Activated naive CD4-positive, alpha-beta T cell treated with anti-CD3 and anti-CD28 coated beads, Interleukin-2, amount 50 U/mL, for 72 hours (primary cell): ENCODE measurements around the gene PLXNC1. TPM values are rescaled to one million over a fixed set of nuclear protein-coding genes. Genes with fewer than 3 reads are reported as not detected.

Source experiments
- ATAC-seq, 2 donors: fragments of 150-1000 bp; cut with Tn5 transposase; 2 replicates each; pipeline ENCODE4 v1.10.0; 2021; ENCODE audit warnings: mild to moderate bottlenecking in 2 of 2, moderate library complexity in 2 of 2
- DNase-seq, 2 donors: peaks; one replicate each; pipeline ENCODE4 v3.0.0; 2021 to 2022; ENCODE audit warnings: low spot score in 2 of 2
- H3K27ac Mint-ChIP-seq, 2 donors: one replicate each; pipeline ENCODE4 v1.8.0; 2022; ENCODE audit warnings: mild to moderate bottlenecking in 2 of 2, mixed read lengths in 2 of 2
- H3K36me3 Mint-ChIP-seq, 2 donors: one replicate each; pipeline ENCODE4 v1.8.0; 2022; ENCODE audit warnings: mixed read lengths in 2 of 2
- H3K9me3 Mint-ChIP-seq, 2 donors: one replicate each; pipeline ENCODE4 v1.8.0; 2022; ENCODE audit warnings: mixed read lengths in 2 of 2
- total RNA-seq, 2 donors: library from RNA; stranded (reverse); gene quantifications; one replicate each; pipeline ENCODE4 v1.2.3, GENCODE V29; 2022

Gene PLXNC1
- total RNA-seq, 2 donors from 2014 or later: 3.1 to 9.2 TPM

GRCh38 chr12:94169495-94169894 lies 21.1 kb downstream of the PLXNC1 start:
- H3K36me3 Mint-ChIP-seq: peaks cover 6 to 8% of the 10 kb centered on the region in 2 donors
- peak overlapping the region in 1 of 2 donors; percentile 59 for H3K27ac Mint-ChIP-seq
- ATAC-seq (peak; percentile 76 to 82), DNase-seq (no peak)
- H3K9me3 Mint-ChIP-seq: no peaks in the 10 kb centered on the region

- ATAC-seq: peak in 1 of 2 donors; percentile 30
- peaks cover 6 to 8% of the 10 kb centered on the region in 2 donors for H3K36me3 Mint-ChIP-seq
- DNase-seq: no peak
- no peaks in the 10 kb centered on the region for H3K9me3 Mint-ChIP-seq
- peak overlapping the region in 1 of 2 donors; percentile 59 for H3K27ac Mint-ChIP-seq
These were observed 21.8 kb downstream of the PLXNC1 start for GRCh38 chr12:94169966-94170689.

GRCh38 chr12:94170690-94171594 lies 22.6 kb downstream of the PLXNC1 start:
- peak overlapping the region in 1 of 2 donors; percentile 59 for H3K27ac Mint-ChIP-seq
- DNase-seq (no peak), ATAC-seq (no peak)
- H3K9me3 Mint-ChIP-seq: no peaks in the 10 kb centered on the region
- H3K36me3 Mint-ChIP-seq: peaks cover 6 to 8% of the 10 kb centered on the region in 2 donors

GRCh38 chr12:94171595-94171930 lies 23.2 kb downstream of the PLXNC1 start:
- Mint-ChIP-seq H3K27ac (no peak overlapping the region), H3K9me3 (no peaks in the 10 kb centered on the region), H3K36me3 (peaks cover 6 to 8% of the 10 kb centered on the region in 2 donors)
- ATAC-seq: no peak
- DNase-seq: no peak

GRCh38 chr12:94172031-94172430 lies 23.7 kb downstream of the PLXNC1 start:
- DNase-seq (no peak), ATAC-seq (peak; percentile 16 to 77)
- Mint-ChIP-seq H3K27ac (no peak overlapping the region), H3K9me3 (no peaks in the 10 kb centered on the region), H3K36me3 (peaks cover 6 to 8% of the 10 kb centered on the region in 2 donors)

GRCh38 chr12:94172973-94173372 lies 24.6 kb downstream of the PLXNC1 start:
- peaks cover 15 to 16% of the 10 kb centered on the region in 2 donors for H3K36me3 Mint-ChIP-seq
- DNase-seq: no peak
- peaks cover 0 to 8% of the 10 kb centered on the region in 2 donors for H3K9me3 Mint-ChIP-seq
- ATAC-seq: no peak
- no peak overlapping the region for H3K27ac Mint-ChIP-seq

- peak overlapping the region in 1 of 2 donors; percentile 65 for H3K27ac Mint-ChIP-seq
- peaks cover 20 to 22% of the 10 kb centered on the region in 2 donors for H3K36me3 Mint-ChIP-seq
- peaks cover 0 to 12% of the 10 kb centered on the region in 2 donors for H3K9me3 Mint-ChIP-seq
- ATAC-seq (no peak), DNase-seq (no peak)
These were observed 25.4 kb downstream of the PLXNC1 start for GRCh38 chr12:94173660-94174265.

GRCh38 chr12:94174576-94174975 lies 26.2 kb downstream of the PLXNC1 start:
- H3K9me3 Mint-ChIP-seq: peaks cover 0 to 12% of the 10 kb centered on the region in 2 donors
- peaks cover 20 to 22% of the 10 kb centered on the region in 2 donors for H3K36me3 Mint-ChIP-seq
- ATAC-seq: peak; percentile 58 to 63
- DNase-seq: no peak
- peak overlapping the region in 1 of 2 donors; percentile 39 for H3K27ac Mint-ChIP-seq

- H3K9me3 Mint-ChIP-seq: peaks cover 0 to 12% of the 10 kb centered on the region in 2 donors
- peaks cover 16 to 18% of the 10 kb centered on the region in 2 donors for H3K36me3 Mint-ChIP-seq
- H3K27ac Mint-ChIP-seq: no peak overlapping the region
- ATAC-seq (peak in 1 of 2 donors; percentile 18), DNase-seq (no peak)
These were observed 27.6 kb downstream of the PLXNC1 start for GRCh38 chr12:94175763-94176668.

- Mint-ChIP-seq H3K27ac (no peak overlapping the region), H3K36me3 (peaks cover 12 to 16% of the 10 kb centered on the region in 2 donors), H3K9me3 (peaks cover 0 to 12% of the 10 kb centered on the region in 2 donors)
- ATAC-seq (no peak), DNase-seq (no peak)
These were observed 29.7 kb downstream of the PLXNC1 start for GRCh38 chr12:94178054-94178453.

GRCh38 chr12:94178882-94179281 lies 30.5 kb downstream of the PLXNC1 start:
- no peak for ATAC-seq
- peaks cover 0 to 12% of the 10 kb centered on the region in 2 donors for H3K9me3 Mint-ChIP-seq
- DNase-seq: no peak
- H3K36me3 Mint-ChIP-seq: peaks cover 12 to 16% of the 10 kb centered on the region in 2 donors
- no peak overlapping the region for H3K27ac Mint-ChIP-seq

- DNase-seq (no peak), ATAC-seq (no peak)
- peaks cover 12 to 16% of the 10 kb centered on the region in 2 donors for H3K36me3 Mint-ChIP-seq
- no peak overlapping the region for H3K27ac Mint-ChIP-seq
- peaks cover 0 to 12% of the 10 kb centered on the region in 2 donors for H3K9me3 Mint-ChIP-seq
These were observed 31.3 kb downstream of the PLXNC1 start for GRCh38 chr12:94179723-94180122.

GRCh38 chr12:94180558-94181296 lies 32.4 kb downstream of the PLXNC1 start:
- ATAC-seq: peak in 1 of 2 donors; percentile 29
- H3K9me3 Mint-ChIP-seq: peaks cover 0 to 12% of the 10 kb centered on the region in 2 donors
- no peak overlapping the region for H3K27ac Mint-ChIP-seq

GRCh38 chr12:94182986-94183707 lies 34.8 kb downstream of the PLXNC1 start:
- no peak for DNase-seq
- Mint-ChIP-seq H3K27ac (no peak overlapping the region), H3K9me3 (peaks cover 0 to 3% of the 10 kb centered on the region in 2 donors), H3K36me3 (peaks cover 4% of the 10 kb centered on the region in 2 donors)
- no peak for ATAC-seq

More at GRCh38 chr12:94180558-94181296, 32.4 kb downstream of the PLXNC1 start:
- no peak for DNase-seq
- H3K36me3 Mint-ChIP-seq: peaks cover 12 to 16% of the 10 kb centered on the region in 2 donors
